SK-N-SH treated with all-trans-retinoic acid at 6 μM for 48 hours (cell line): ENCODE measurements around the gene GET3.
"Not testable (repeated sequence)": the region's sequence is repeated elsewhere in the genome, so short reads cannot be mapped to it uniquely, and the experiment has no call there.

Source experiments
- ARNTL ChIP-seq: fragments of 450-650 bp; formaldehyde crosslinking; IDR thresholded peaks from 2 replicates; pipeline ENCODE4 v1.5.0; 2020; ENCODE audit warnings: low read depth, mild to moderate bottlenecking, moderate library complexity, borderline replicate concordance
- SNAI2 ChIP-seq: fragments of 250-450 bp; sonication (Bioruptor Pico); IDR thresholded peaks from 2 replicates; pipeline ENCODE4 v1.5.0; 2020; ENCODE audit warnings: mild to moderate bottlenecking, moderate library complexity
- TCF4 ChIP-seq: fragments of 250-450 bp; sonication (Bioruptor Pico); IDR thresholded peaks from 2 replicates; pipeline ENCODE4 v1.8.0; 2021; ENCODE audit warnings: mild to moderate bottlenecking, moderate library complexity, borderline replicate concordance
- ZFP3 ChIP-seq: fragments of 250-450 bp; sonication (Bioruptor Pico); IDR thresholded peaks from 2 replicates; pipeline ENCODE4 v1.5.0; 2020; ENCODE audit warnings: mild to moderate bottlenecking, moderate library complexity
- ZFP30 ChIP-seq: fragments of 450-650 bp; formaldehyde crosslinking; IDR thresholded peaks from 2 replicates; pipeline ENCODE4 v1.5.0; 2022; ENCODE audit warnings: mild to moderate bottlenecking, moderate library complexity
- ZNF8 ChIP-seq: fragments of 450-650 bp; formaldehyde crosslinking; IDR thresholded peaks from 2 replicates; pipeline ENCODE4 v1.5.0; 2020; ENCODE audit warnings: mild to moderate bottlenecking, moderate library complexity
- TF ChIP-seq, protein P1 (sequence below): fragments of 250-450 bp; sonication (Bioruptor Pico); IDR thresholded peaks from 2 replicates; pipeline ENCODE4 v1.8.0; 2020; ENCODE audit warnings: mild to moderate bottlenecking, moderate library complexity, borderline replicate concordance
- TF ChIP-seq, protein P2 (sequence below): fragments of 250-450 bp; sonication (Bioruptor Pico); IDR thresholded peaks from 2 replicates; pipeline ENCODE4 v1.8.0; 2021; ENCODE audit warnings: low read depth, mild to moderate bottlenecking, moderate library complexity, borderline replicate concordance

DNA sequence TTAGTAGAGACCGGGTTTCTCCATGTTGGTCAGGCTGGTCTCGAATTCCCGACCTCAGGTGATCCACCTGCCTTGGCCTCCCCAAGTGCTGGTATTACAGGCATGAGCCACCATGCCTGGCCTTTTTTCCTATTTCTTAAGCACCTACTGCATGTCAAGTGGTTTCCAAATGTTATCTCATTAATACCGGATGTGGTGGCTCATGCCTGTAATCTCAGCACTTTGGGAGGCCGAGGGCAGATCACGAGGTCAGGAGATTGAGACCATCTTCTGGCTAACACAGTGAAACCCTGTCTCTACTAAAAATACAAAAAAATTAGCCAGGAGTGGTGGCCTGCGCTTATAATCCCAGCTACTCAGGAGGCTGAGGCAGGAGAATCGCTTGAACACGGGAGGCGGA, 11.7 kb upstream of the GET3 start:
- TF ChIP-seq ZNF8; SNAI2 (CRISPR knock-in tag); ZFP3 (CRISPR knock-in tag); ARNTL (CRISPR knock-in tag); TCF4 (CRISPR knock-in tag); ZFP30 (CRISPR knock-in tag): not testable (repeated sequence)
- TF ChIP-seq, protein P1, sequence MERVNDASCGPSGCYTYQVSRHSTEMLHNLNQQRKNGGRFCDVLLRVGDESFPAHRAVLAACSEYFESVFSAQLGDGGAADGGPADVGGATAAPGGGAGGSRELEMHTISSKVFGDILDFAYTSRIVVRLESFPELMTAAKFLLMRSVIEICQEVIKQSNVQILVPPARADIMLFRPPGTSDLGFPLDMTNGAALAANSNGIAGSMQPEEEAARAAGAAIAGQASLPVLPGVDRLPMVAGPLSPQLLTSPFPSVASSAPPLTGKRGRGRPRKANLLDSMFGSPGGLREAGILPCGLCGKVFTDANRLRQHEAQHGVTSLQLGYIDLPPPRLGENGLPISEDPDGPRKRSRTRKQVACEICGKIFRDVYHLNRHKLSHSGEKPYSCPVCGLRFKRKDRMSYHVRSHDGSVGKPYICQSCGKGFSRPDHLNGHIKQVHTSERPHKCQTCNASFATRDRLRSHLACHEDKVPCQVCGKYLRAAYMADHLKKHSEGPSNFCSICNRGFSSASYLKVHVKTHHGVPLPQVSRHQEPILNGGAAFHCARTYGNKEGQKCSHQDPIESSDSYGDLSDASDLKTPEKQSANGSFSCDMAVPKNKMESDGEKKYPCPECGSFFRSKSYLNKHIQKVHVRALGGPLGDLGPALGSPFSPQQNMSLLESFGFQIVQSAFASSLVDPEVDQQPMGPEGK (CRISPR knock-in tag), result not testable (repeated sequence)
- TF ChIP-seq, protein P2, sequence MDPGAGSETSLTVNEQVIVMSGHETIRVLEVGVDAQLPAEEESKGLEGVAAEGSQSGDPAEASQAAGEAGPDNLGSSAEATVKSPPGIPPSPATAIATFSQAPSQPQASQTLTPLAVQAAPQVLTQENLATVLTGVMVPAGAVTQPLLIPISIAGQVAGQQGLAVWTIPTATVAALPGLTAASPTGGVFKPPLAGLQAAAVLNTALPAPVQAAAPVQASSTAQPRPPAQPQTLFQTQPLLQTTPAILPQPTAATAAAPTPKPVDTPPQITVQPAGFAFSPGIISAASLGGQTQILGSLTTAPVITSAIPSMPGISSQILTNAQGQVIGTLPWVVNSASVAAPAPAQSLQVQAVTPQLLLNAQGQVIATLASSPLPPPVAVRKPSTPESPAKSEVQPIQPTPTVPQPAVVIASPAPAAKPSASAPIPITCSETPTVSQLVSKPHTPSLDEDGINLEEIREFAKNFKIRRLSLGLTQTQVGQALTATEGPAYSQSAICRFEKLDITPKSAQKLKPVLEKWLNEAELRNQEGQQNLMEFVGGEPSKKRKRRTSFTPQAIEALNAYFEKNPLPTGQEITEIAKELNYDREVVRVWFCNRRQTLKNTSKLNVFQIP (CRISPR knock-in tag), result not testable (repeated sequence)
